ENCODE data around the gene FKBP8.

Gene FKBP8

GRCh38 chr19:18520848-18521691, 22.3 kb downstream of the FKBP8 start:
- no peak for DNase-seq

- peak; percentile 44 for DNase-seq
These were observed 23.2 kb downstream of the FKBP8 start for GRCh38 chr19:18519962-18520847.

GRCh38 chr19:18518639-18519038, 24.7 kb downstream of the FKBP8 start:
- no peak for DNase-seq

- DNase-seq: no peak
These were observed 25.8 kb downstream of the FKBP8 start for GRCh38 chr19:18517606-18518005.

DNA sequence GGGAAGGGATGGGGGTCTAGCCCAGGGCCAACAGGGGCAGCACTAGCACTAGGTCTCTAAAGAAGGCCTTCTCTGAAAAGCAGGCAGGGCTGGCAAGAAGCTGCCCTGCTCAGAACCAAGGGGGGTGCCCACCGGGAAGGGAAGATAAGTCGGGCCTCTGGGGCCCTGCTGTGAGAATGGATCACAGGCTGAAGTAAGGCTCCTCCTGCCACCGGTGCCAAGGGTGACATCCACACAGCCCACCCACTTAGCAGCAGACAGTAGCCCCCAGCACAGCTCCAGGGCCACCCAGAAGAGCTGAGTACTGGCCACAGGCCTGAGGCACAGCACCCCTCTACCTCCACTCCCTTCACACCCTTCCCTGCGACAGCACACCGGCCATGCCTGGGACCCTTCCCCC, 27.4 kb downstream of the FKBP8 start:
- no peak for DNase-seq

DNA sequence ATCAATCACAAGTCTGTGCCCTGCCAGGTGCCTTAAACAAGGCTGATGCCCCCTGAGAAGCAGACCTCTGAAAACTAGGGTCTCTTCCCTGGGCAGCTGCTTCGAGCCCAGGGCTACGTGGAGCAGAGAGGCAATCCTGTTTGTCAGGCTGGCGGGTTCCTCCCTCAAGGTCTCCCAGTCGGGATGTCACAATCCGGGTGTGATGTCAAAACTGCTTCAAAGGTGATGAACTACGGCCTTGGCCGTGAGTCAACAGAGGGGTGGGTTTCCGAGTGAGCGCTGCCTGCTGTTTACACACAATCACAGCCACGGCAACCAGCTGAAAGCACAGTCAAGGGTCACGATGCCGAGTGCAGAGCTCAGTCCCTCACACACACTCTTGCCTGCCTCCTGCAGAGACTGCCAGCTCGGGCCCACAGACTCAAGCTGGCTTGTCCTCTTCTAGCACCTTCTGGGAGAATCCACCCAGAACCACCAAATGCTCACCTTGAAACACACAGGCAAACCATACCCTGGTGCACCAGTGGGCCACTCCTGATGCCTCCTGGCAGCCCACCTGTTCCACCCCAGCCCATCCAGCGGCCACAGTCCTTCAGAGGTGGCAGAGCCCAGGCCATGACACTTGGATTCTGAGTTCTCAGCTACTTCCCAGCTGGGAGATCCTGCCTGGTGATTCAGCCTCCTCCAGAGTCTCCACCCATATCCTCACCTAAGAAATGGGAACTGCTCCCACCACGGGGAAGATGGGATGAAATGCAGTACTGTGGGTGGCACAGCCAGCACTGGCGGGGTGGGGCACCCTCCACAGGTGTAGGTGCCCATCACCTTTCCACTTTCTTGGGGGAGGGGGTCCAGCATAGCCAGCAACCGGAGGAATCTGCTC, 28.3 kb downstream of the FKBP8 start:
- peak; percentile 65 for DNase-seq

DNA sequence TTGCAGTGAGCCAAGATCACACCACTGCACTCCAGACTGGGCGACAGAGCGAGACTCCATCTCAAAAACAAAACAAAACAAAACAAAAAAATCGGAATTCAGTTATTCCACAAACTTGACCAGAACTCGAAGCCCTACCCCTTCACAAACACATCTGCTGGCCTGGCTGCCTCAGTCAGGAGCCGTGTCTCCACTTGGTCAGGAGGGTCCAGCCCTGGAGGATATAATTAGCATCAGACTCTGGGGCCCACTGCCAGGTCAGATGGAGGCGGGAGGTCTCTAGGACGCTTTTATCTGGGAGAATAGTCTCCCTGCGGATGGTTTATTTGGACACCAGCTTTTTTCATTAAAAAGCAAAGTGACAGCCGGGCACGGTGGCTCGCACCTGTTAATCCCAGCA, 29.5 kb downstream of the FKBP8 start:
- DNase-seq: no peak

DNA sequence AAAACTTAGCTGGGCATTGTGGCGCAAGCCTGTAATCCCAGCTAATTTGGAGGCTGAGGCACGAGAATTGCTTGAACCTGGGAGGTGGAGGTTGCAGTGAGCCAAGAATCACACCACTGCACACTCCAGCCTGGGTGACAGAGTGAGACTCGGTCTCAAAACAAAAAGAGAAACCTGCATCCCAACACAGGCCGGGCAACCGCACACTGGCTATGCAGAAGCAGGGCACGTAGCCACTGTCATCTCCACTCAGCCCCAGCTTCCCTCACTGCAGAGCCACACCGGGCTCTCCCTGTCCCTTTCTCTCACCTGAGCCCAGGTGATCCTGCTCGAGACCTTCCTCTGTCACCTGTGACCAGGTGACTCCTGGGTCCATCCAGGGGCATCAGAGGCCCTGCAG, 33.2 kb downstream of the FKBP8 start:
- DNase-seq: no peak

DNA sequence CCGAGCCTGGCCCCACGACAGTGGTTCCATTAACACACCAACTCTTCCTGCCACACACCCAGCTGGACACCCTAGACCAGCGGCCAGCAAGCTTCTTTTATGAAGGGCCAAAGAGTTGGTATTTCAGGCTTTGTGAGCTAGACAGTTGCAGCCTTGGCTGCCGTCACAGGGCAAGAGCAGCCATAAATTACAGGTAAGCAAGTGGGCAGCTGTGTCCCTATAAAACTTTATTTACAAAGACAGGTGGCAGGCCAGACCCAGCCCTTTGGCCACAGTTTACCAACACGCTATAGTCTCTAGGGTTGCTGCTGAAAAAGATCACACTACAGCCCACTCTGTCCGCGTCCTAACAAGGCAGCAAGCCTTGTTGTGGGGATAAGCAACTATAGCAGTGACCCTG, 34.8 kb downstream of the FKBP8 start:
- DNase-seq: peak; percentile 53

DNA sequence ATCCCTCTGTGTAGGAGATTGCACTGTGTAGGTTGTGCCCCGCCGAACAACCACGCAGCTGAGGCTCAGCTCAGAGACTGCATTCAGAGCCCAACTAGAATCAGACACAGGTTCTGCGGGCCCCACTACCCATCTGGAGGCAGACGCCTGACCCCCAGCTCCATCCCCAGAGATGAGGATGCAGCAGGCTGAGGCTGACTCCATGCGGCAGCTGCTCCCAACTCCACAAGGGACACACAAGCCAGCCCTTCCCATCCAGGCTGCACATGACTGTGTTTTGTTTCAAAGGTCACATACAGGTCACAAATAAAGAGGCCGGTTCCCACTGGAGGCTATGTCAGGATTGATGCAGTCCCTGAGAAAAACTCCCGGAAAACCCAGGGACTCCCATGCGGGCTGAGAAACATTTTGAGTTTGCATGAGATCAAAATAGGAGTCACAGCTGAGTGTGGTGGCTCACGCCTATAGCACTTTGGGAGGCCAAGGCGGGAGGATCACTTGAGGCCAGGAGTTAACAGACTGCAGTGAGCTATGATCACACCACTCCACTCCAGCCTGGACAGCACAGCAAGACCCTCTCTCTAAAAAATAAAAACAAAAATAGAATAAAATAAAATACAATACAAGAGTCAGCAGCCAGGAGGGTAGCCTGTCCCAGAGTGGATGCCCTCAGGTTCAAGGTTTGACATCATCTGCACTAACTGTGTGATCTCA, 35.5 kb downstream of the FKBP8 start:
- DNase-seq: no peak

GRCh38 chr19:18507021-18507726, 36.2 kb downstream of the FKBP8 start:
- DNase-seq: no peak

DNA sequence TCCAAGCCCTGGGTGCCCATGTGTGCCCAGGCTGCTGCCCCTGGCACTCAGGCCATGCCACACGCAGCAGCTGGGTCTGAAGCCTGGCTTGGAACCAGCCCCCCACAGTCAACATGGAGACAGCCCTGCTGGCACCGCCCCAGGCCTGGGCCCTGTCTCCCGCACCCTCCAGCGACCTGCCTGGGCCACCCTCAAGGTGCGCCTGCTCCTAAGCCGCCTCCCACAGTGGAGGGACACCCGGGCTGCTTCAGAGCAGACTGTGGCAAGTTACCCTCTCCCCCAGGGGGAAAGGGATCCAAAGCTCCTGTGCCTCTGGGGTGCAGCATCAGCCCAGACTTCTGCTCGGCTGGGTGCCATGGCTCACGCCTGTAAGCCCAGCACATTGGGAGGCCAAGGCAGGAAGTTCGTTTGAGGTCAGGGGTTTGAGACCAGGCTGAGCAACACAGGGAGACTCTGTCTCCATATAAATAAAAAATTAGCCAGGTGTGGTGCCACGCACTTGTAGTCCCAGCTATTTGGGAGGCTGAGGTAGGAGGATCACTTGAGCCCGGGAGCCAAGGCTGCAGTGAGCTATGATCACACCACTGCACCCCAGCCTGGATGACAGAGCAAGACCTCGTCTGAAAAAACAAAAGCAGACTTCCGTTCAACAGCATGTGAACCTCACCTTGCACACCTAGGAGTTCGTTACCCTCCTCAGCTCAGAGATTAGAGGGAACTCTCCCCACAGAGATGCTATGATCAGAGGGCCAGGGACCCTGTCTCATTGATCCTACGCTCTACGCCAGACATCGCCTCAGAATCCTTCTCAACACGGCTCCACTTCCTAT, 37.1 kb downstream of the FKBP8 start:
- DNase-seq: no peak

GRCh38 chr19:18504886-18505610, 38.3 kb downstream of the FKBP8 start:
- DNase-seq: no peak

GRCh38 chr19:18503971-18504885, 39.1 kb downstream of the FKBP8 start:
- peak; percentile 21 for DNase-seq

GRCh38 chr19:18503337-18503970, 39.9 kb downstream of the FKBP8 start:
- no peak for DNase-seq

GRCh38 chr19:18502638-18503294, 40.6 kb downstream of the FKBP8 start:
- no peak for DNase-seq

- no peak for DNase-seq
These were observed 41.1 kb downstream of the FKBP8 start for GRCh38 chr19:18502246-18502637.

DNA sequence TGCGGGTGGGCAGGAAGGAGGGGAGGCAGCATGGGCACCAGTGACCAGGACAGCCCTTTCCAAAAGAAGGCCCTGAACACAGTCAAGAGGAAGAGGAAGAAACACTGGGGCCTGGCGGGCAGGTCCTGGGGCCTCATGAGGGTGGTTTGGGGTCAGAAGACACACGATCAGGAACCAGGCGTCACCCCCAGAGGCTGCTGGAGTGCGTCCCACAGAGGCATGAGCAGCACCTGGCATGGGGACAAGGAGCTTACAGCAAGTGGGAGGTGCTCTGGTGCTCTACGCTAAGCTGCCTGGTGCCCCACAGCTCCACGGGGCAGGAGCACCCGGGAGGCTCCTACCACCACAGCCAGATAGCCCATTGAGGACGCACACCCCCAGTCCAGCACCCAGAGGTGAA, 41.5 kb downstream of the FKBP8 start:
- DNase-seq: no peak
